ENCODE results near the gene SVOPL.

SVOPL gene

GRCh38 chr7:138665249-138665648 is 35.9 kb downstream of the SVOPL start:
- no peak for TF ChIP-seq EZH2 (IDR thresholded peaks at IDR 0.05; ENCODE audit: borderline replicate concordance, low read depth, low read length, severe bottlenecking)
- TF ChIP-seq, protein P1, sequence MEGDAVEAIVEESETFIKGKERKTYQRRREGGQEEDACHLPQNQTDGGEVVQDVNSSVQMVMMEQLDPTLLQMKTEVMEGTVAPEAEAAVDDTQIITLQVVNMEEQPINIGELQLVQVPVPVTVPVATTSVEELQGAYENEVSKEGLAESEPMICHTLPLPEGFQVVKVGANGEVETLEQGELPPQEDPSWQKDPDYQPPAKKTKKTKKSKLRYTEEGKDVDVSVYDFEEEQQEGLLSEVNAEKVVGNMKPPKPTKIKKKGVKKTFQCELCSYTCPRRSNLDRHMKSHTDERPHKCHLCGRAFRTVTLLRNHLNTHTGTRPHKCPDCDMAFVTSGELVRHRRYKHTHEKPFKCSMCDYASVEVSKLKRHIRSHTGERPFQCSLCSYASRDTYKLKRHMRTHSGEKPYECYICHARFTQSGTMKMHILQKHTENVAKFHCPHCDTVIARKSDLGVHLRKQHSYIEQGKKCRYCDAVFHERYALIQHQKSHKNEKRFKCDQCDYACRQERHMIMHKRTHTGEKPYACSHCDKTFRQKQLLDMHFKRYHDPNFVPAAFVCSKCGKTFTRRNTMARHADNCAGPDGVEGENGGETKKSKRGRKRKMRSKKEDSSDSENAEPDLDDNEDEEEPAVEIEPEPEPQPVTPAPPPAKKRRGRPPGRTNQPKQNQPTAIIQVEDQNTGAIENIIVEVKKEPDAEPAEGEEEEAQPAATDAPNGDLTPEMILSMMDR (IDR thresholded peaks at IDR 0.05; ENCODE audit: borderline replicate concordance, extremely low read depth, low read length, poor library complexity, severe bottlenecking), result no peak
- no peak overlapping the region for H3K4me3 ChIP-seq (ENCODE audit: low read depth in 1 of 2, low read length in 2 of 2)
- H3K27ac ChIP-seq (ENCODE audit: low read length), result no peak overlapping the region
- DNase-seq (no peak), ATAC-seq (ENCODE audit: insufficient read depth, low read depth) (no peak)
- H3K27me3 ChIP-seq (ENCODE audit: insufficient read depth, low read length, poor library complexity), result no peaks in the 10 kb centered on the region
- no peaks in the 10 kb centered on the region for H3K4me1 ChIP-seq (ENCODE audit: insufficient read depth, low read length)
- no peaks in the 10 kb centered on the region for H3K9me3 ChIP-seq (ENCODE audit: insufficient read depth, low read length, severe bottlenecking)
- no peaks in the 10 kb centered on the region for H3K36me3 ChIP-seq (ENCODE audit: insufficient read depth, low read length)
- H4K20me1 ChIP-seq (ENCODE audit: insufficient read depth, low read length), result no peaks in the 10 kb centered on the region
- H3K4me2 ChIP-seq (ENCODE audit: insufficient read depth, low read length), result no peak overlapping the region
- no peak overlapping the region for H3K9ac ChIP-seq (ENCODE audit: low read depth, low read length)
- no peak overlapping the region for H2AFZ ChIP-seq (ENCODE audit: low read depth, low read length)
- no peaks in the 10 kb centered on the region for H3K79me2 ChIP-seq (ENCODE audit: insufficient read depth, low read length)

DNA sequence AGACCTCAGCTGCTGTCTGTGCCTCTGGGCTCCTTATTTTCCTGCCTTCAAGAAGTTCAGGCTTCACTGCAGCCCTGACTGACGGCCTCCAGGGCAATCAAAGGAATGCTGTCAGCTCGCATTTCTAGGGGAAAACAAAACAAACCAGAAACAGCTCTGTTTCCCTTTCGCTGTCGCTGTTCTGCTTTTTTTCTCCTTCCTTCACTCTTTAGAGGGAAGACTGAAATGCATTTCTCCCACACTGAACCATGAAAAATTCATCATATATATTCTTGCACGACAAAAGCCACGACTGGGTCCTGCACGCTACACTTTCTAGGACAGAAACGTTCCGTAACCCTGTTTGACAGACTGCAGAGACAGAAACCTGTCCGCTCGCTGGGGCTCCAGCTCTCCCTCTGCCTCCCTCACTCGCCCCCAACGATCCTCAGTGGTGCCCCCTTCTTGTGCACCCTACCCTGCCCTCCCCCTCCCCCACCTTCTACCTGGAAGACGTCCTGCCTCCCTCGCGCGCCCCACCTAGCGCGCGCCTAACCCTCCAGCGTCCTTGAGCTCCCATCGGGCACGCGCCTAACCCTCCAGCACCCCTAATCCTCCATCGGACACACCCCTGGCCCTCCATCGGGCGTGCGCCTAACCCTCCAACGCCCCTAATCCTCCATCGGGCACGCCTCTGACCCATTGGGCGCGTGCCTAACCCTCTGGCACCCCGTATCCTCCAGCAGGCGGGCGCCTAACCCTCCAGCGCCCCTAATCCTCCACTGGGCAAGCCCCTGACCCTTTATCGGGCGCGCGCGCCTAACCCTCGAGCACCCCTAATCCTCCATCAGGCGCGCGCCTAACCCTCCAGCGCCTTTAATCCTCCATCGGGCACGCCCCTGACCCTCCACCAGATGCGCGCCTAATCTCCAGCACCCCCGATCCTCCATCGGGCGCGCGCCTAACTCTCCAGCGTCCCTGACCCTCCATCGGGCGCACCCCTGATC is 37.1 kb downstream of the SVOPL start:
- no peak overlapping the region for H3K4me3 ChIP-seq (ENCODE audit: low read depth in 1 of 2, low read length in 2 of 2)
- no peak for TF ChIP-seq EZH2 (IDR thresholded peaks at IDR 0.05; ENCODE audit: borderline replicate concordance, low read depth, low read length, severe bottlenecking)
- TF ChIP-seq, protein P1 (IDR thresholded peaks at IDR 0.05; ENCODE audit: borderline replicate concordance, extremely low read depth, low read length, poor library complexity, severe bottlenecking), result no peak
- no peaks in the 10 kb centered on the region for H3K36me3 ChIP-seq (ENCODE audit: insufficient read depth, low read length)
- H3K9me3 ChIP-seq (ENCODE audit: insufficient read depth, low read length, severe bottlenecking), result no peaks in the 10 kb centered on the region
- no peaks in the 10 kb centered on the region for H3K27me3 ChIP-seq (ENCODE audit: insufficient read depth, low read length, poor library complexity)
- H3K4me1 ChIP-seq (ENCODE audit: insufficient read depth, low read length), result no peaks in the 10 kb centered on the region
- H2AFZ ChIP-seq (ENCODE audit: low read depth, low read length), result no peak overlapping the region
- DNase-seq (no peak), ATAC-seq (ENCODE audit: insufficient read depth, low read depth) (no peak)
- H4K20me1 ChIP-seq (ENCODE audit: insufficient read depth, low read length), result no peaks in the 10 kb centered on the region
- H3K9ac ChIP-seq (ENCODE audit: low read depth, low read length), result no peak overlapping the region
- no peak overlapping the region for H3K4me2 ChIP-seq (ENCODE audit: insufficient read depth, low read length)
- no peak overlapping the region for H3K27ac ChIP-seq (ENCODE audit: low read length)
- H3K79me2 ChIP-seq (ENCODE audit: insufficient read depth, low read length), result no peaks in the 10 kb centered on the region

DNA sequence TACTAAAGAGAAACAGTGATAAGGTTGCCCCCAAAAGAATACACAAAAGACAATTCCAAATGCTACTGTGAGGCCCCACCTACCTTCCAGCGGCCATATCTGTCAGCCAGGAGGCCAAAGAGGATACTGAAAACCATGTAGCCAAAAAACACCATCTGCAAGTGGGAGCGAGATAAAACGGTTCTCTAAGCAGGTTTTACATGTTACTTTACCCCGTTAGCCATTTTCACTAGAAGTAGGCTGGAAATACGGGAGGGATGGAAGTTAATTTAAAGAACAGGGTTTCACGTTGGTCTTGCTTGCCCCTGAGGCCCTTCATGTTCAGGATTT is 38.2 kb downstream of the SVOPL start:
- Histone ChIP-seq H4K20me1 (ENCODE audit: insufficient read depth, low read length) (no peaks in the 10 kb centered on the region), H3K9ac (ENCODE audit: low read depth, low read length) (no peak overlapping the region), H3K4me3 (ENCODE audit: low read depth in 1 of 2, low read length in 2 of 2) (no peak overlapping the region), H2AFZ (ENCODE audit: low read depth, low read length) (no peak overlapping the region), H3K4me1 (ENCODE audit: insufficient read depth, low read length) (no peaks in the 10 kb centered on the region), H3K79me2 (ENCODE audit: insufficient read depth, low read length) (no peaks in the 10 kb centered on the region), H3K36me3 (ENCODE audit: insufficient read depth, low read length) (no peaks in the 10 kb centered on the region), H3K4me2 (ENCODE audit: insufficient read depth, low read length) (no peak overlapping the region), H3K9me3 (ENCODE audit: insufficient read depth, low read length, severe bottlenecking) (no peaks in the 10 kb centered on the region), H3K27ac (ENCODE audit: low read length) (no peak overlapping the region), H3K27me3 (ENCODE audit: insufficient read depth, low read length, poor library complexity) (no peaks in the 10 kb centered on the region)
- ATAC-seq (ENCODE audit: insufficient read depth, low read depth), result no peak
- DNase-seq, result no peak
- TF ChIP-seq EZH2 (IDR thresholded peaks at IDR 0.05; ENCODE audit: borderline replicate concordance, low read depth, low read length, severe bottlenecking), result no peak
- TF ChIP-seq, protein P1 (IDR thresholded peaks at IDR 0.05; ENCODE audit: borderline replicate concordance, extremely low read depth, low read length, poor library complexity, severe bottlenecking), result no peak
